Activated CD8-positive, alpha-beta memory T cell treated with anti-CD3 and anti-CD28 coated beads for 48 hours (primary cell): ENCODE measurements around the gene CYB561D2.

Experiments
- DNase-seq, 3 experiments: peaks; one replicate each; pipeline ENCODE4 v3.0.0-alpha.2; 2020; ENCODE audit warnings: low read depth in 2 of 3, low spot score in 2 of 3

Gene CYB561D2

DNA sequence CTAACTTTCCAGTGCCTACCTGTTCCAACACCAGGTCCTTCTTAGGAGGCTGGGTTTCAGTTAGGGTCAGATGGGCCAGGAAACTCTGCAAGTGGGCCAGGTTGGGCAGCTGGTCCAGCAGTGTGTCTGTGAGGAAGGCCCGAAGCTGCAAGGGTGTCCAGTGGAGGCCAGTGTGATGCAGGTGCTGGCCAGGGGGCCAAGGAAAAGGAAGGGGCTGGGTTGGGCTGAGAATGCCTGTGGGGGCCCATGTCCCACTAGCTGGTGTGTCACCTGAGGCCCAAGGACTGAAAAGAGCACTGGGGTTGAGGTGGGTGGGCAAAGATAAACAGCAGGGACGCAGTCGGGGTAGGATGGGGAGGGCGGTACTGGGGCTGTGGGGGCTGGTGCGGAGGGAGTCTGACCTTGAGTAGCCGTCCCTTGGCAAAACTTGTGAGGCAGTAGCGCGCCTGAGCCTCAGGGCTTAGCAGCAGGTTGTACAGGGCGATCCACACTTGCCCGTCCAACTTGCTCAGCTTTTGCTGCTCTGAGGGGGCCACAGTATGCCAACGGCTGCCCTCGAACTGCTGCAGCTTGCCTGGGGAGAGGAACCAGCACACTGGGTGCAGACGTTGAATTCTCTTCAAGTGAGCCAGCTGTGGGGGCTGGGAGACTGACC lies 8.5 kb upstream of the CYB561D2 start:
- no peak for DNase-seq

DNA sequence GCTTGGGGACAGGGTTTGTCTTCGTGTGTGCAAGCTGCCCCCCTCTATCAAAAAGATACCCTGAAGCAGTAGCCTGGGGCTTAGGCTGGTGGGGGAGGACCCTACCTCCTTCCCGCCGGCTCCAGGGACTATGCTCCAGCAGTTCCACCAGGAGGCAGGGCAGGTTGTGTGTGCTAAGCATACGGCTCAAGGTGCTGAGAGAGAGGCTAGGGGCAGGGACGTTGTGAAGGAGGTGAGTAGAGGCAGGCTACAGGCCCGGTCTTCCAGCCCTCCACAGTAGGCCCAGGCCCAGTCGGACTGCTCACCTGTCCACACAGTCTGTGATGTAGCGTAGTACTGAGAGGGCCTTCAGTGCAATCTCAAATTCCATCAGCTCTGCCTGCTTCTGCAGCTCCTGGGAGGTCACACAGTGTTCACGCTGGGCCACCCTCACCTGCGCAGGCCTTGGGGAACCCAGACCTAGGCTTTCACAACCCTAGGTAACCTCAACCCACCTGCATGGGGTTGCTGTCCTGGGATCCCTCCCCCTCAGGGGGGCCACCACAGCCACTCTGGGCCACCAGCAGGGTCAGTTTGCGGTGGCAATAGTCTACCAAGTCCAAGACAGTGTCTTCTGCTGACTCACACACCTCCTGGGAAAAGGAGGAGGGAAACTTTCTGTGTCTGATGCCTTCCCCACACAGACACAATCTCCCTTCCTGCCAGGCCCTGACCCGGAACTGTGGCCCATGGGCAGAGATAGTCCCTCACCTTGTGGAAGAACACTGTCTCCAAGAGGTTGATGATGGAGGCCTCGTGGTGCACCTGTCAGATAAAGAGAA lies 7.6 kb upstream of the CYB561D2 start:
- no peak for DNase-seq

DNA sequence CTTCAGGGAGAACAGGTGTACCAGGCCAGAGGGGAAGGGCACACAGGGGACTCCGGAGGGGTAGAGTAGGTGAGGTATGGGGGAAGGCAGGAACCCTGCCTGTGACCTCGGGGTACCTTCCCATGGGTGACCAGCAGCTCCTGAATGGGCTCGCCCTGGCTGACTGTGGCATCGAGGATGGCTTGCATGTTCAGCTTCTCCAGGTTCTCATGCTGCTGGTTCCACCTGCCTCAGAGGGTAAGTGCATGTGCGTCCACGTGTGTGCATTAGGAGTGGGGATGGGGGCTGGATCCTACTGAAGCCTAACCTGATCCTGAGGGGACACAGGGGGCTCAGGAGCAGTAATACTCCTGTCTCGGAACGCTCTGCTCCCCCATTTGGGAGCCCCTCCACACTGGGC lies 5.7 kb upstream of the CYB561D2 start:
- no peak for DNase-seq

DNA sequence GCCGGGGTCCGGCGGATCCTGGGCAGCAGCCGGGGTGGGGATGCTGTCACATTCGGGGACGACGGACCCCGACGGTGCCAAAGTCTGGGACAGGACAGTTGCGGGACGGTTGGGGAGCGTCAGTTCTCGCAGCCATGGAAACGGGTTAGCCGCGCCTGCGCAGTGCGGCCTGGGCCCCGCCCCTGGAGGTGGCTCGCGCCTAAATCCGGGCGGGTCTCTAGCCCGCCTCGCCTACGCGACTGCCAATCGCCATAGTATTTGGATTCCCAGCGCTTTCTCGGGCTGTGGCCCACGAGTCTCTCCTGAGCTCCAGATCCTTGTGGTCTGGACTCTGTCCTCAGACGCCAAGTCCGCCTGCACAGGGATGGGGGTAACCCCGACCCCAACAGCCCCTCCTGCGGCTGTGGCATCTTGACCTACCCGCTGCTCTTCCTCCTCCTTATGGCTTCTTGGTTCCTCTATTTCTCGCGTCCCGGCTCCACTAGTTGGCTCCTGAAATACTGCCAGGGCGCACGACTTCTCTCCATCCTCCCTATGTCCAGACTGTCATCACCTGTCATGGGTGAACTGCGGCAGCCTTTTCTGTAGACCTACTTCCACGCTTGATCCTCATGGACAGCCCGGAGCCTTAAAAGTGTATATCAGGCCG lies 5.0 kb upstream of the CYB561D2 start, which contains the start of gene ZMYND10:
TSS of gene ZMYND10 (minus strand) at position 147 of the 649 bp plus-strand sequence. CDS start 153 bp downstream, outside the sequence.
- peak in 1 of 3 experiments; percentile 57 for DNase-seq

DNA sequence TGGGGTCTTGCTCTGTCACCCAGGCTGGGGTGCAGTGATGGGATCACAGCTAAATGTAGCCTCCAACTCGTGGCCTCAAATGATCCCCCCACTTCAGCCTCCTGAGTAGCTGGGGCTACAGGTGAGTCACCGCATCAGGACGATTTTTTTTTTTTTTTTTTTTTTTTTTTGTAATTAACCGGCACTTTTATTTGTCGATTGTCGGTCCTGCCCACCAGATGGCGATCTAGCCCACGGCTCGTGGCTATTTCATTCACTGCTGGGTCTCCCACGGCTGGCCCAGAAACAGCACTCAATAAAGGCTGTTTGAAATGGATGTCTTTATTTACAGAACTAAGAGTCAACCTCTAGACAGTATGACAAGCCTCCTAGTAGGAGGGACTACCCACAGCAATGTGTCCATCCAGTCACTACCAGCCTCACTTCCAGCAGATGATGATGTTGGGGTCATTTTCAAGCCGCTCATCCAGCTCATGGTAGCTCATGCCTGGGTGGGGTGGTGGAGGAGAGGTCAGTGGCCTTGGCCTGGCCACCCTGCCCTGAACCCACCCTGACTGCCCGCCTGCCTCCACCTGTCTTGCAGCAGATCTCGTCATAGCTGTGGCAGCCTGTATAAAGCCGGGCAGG lies 3.4 kb upstream of the CYB561D2 start:
- DNase-seq, result no peak

DNA sequence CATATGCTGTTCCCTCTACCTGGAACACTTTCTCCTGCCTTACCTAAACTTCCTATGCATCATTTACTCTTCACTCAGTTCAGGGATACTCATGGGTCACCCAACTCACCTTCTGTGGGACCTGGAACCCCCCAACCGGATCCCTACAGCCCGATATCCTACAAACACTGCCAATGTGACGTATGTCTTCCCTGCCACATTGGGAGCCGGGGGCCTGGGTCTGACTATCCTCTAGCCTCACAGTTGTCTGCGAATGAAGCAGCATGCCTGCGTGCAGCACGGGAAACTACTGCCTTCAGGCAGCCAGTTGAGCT lies 492 bp upstream of the CYB561D2 start:
- no peak for DNase-seq

- DNase-seq, result no peak
Observed at GRCh38 chr3:50351323-50351697, 648 bp downstream of the CYB561D2 start.

GRCh38 chr3:50352781-50353180 lies 2.1 kb downstream of the CYB561D2 start:
- DNase-seq, result no peak

GRCh38 chr3:50353245-50354004 lies 2.8 kb downstream of the CYB561D2 start:
- no peak for DNase-seq

GRCh38 chr3:50354186-50354764 lies 3.6 kb downstream of the CYB561D2 start:
- DNase-seq, result no peak

DNA sequence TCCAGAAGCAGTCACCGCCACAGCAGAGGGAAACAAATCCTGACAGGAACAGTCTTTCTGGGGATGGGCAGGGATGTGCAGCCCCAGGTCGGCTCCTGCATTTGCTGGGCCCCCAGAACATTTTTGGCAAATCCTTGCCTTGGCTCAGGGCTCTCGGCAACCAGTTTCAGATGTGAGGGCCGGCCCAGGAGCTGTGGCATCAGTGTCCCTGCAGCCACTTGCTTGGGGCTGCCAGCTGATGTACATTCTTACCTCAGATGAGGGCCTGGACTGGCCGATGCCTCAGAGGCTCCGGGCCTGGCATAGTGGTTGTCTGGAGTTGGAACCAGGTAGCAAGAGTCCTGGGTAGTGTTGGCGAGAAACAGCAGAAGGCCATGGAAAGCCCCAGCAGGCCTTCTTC lies 4.2 kb downstream of the CYB561D2 start:
- no peak for DNase-seq

DNA sequence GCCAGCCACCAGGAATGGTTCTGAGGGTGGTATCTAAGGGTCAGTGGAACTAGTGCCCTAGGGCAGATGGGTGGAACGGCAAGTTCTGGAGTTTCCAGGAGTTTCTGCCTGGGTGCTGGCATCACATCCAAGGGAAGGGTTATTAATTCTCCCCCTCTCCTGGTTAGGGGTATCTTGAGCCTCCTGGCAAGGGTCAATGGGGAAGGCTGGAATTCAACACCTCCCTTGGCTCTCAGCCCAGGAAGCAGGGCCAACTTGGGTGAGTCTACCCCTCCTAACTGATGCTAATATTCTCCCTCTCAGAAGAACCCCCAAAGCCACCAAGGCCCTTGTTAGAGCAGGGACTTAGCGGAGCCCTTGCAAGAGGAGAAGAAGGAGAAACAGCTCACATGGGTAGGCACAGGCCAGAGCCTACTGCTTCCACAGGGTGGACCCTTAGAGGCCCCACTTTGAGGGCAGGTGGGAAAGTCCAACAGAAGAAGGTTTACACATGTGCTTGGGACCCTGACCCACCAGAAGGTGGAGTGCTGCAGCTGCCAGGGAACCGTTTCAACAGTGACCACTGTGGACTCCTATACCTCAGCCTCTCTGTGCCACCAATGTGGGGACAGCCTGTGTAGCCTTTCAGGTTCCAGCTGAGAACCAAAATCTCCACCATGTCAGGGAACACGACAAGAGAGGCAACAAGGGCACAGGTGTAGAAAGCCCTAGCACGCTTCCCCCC lies 5.3 kb downstream of the CYB561D2 start:
- DNase-seq, result no peak

DNA sequence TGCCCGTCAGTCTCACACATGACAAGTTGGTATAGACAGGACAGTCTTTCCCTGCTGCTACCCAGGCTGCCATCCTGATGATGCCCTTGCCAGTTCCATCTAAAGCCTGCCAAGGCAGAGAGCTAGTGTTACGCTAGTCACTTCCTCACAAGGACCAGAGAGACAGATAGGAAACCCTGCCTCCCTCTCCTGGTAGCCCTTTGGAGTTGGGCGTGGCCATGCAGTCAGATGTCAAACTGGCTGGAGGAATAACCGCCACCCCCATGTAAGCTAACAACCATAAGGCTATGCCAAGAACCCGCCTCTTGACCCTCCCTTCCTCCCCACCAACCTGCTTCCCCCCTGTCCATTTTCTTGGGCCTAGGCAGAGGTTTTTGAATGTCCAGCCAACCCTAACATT lies 5.9 kb downstream of the CYB561D2 start:
- no peak for DNase-seq

DNA sequence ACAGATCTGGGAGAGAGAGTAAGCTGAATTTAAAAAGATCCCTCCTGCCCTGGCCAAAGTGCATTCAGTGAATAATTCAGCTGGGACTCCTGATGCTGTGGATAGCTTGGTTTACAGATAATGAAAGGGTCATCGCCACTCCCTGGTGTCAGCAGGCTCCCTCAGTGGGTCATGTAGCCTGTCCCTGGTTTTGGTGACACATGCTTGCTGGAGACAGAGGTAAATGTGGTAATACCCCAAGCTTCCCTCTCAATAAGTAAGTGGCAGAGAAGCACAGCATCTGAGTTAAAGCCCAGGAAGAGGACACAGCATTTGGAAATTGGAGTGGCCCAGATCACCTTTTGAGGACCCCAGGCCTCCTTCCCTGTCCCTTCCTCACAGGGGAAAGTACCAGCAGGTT lies 6.8 kb downstream of the CYB561D2 start:
- DNase-seq, result no peak

- no peak for DNase-seq
Observed at GRCh38 chr3:50358355-50358910, 7.8 kb downstream of the CYB561D2 start.

DNA sequence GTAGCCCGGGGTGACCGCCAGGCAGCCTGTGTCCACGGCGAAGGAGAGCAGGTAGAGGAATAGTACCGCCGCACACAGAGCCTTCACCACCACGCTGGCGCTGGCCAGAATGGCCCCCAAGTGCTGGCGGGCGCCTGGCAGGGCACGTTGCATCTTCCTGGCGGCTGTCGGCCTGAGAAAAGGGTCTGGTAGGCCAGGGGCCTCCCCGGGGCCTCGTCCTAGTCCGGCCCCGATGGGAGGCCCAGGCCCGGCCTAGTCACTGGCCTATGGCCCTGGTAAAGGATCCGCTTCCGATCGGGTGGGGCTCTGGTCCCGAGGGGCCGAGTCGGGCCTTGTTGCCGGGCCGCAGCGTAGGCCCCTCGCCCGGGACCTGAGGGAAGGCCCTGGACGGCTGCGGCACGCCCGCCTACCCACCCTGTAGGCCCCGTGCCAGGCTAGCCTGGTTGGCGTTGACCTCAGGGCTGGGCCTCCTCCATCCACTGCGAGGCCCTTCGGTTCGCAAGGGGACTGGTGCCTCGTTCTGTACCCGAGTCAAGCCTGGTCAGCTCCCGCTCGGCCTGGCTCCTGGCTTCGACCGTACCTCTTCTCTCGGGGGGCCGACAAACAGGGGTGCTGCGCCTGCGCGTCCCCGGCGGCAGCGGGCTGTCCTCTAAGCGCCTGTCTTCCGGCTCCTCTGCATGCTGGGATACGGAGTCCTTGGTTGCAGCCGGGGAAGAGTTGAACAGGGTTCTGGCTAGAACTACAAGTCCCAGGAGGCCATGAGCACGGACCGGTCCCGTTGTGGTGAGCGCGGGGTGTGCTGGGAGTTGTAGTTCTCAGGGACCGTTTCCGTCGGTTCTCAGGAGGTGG lies 8.5 kb downstream of the CYB561D2 start, which contains the start of gene TMEM115:
TSS of gene TMEM115 (minus strand) at position 611 of the 849 bp plus-strand sequence. CDS start at position 153, 458 bp downstream.
- DNase-seq, result peak; percentile 76 to 87 (median 81)

DNA sequence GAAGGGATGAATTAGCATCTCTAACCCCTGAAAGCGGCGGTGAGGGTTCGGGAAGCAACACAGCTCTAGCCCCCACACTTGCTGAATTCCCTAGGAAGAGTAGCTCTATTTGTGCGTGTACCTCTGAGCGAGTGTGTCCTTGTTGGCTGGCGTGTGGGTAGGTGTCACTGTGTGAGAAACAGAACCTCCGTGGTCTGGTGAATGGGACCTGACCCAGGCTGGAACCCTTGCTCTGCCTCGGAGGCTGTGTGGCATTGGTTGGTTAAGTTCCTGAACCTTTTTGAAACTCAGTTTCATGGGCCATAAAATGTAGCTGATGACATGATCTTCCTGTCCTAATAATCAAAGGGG lies 9.1 kb downstream of the CYB561D2 start:
- DNase-seq, result no peak

DNA sequence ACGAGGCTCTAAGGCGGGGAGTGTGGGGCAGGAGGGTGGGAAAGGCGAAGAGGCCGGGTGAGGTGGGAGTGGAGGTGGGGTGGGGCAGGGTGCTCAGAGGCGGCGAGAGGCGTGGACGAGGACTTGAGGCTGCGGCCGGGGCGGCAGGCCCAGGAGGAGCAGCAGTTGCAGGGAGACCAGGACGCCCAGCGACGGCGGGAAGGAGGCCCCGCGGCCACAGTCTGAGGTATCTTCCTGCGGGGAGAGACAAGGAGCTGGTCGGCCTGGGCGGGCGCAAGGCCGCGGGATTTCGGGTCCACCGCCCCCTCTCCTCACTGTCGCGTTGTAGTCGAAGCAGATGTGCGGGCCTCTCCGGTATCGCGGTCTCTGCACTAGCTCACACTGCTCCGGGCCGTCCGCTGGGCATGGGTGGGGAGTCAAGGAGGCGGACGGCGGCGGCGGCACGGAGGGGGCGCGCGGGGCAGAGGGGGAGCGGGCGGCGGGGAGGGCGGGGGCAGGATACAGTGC lies 14.0 kb downstream of the CYB561D2 start:
- DNase-seq, result no peak
